ENCODE results near the gene DDX42. TPM values are rescaled to one million over a fixed set of nuclear protein-coding genes. Genes with fewer than 3 reads are reported as not detected.

The DDX42 gene
- polyA plus RNA-seq, 1 donor from 2014 or later = 115 TPM

GRCh38 chr17:63766754-63767153, 7.2 kb upstream of the DDX42 start:
- no peak for TF ChIP-seq EP300 (conservative IDR thresholded peaks at IDR 0.05; ENCODE audit: poor library complexity, severe bottlenecking)
- no peak for TF ChIP-seq RAD21 (conservative IDR thresholded peaks at IDR 0.05)
- H3K36me3 ChIP-seq (ENCODE audit: insufficient read depth, low read length) = no peaks in the 10 kb centered on the region

GRCh38 chr17:63768433-63768832, 5.5 kb upstream of the DDX42 start:
- H3K9ac ChIP-seq (ENCODE audit: low read length) = no peak overlapping the region

More at GRCh38 chr17:63766754-63767153, 7.2 kb upstream of the DDX42 start:
- no peaks in the 10 kb centered on the region for H4K20me1 ChIP-seq (ENCODE audit: insufficient read depth)
- no peak overlapping the region for H3K4me3 ChIP-seq (ENCODE audit: low read length)
- H3F3A ChIP-seq (ENCODE audit: insufficient read depth, low read length, poor library complexity, severe bottlenecking) = no peaks in the 10 kb centered on the region
- H3K27me3 ChIP-seq (ENCODE audit: insufficient read depth, low read depth, low read length) = no peaks in the 10 kb centered on the region
- no peaks in the 10 kb centered on the region for H3K9me2 ChIP-seq (ENCODE audit: insufficient read depth, low read length)
- no peak overlapping the region for H3K27ac ChIP-seq (ENCODE audit: low read length)
- H3K4me2 ChIP-seq (ENCODE audit: low read length) = no peak overlapping the region
- no peak overlapping the region for H2AFZ ChIP-seq (ENCODE audit: low read depth, low read length)
- H3K9me3 ChIP-seq (ENCODE audit: low read length) = no peaks in the 10 kb centered on the region
- no peak overlapping the region for H3K9ac ChIP-seq (ENCODE audit: low read length)
- peaks cover 38% of the 10 kb centered on the region for H3K79me2 ChIP-seq (replicated peaks; ENCODE audit: insufficient read depth, low read length)

More at GRCh38 chr17:63768433-63768832, 5.5 kb upstream of the DDX42 start:
- no peaks in the 10 kb centered on the region for H3K9me2 ChIP-seq (ENCODE audit: insufficient read depth, low read length)
- TF ChIP-seq EP300 (conservative IDR thresholded peaks at IDR 0.05; ENCODE audit: poor library complexity, severe bottlenecking) = no peak
- TF ChIP-seq RAD21 (conservative IDR thresholded peaks at IDR 0.05) = no peak
- no peak for TF ChIP-seq SMC3 (conservative IDR thresholded peaks at IDR 0.05; ENCODE audit: poor library complexity)
- no peak for TF ChIP-seq TAF1 (IDR thresholded peaks at IDR 0.05; ENCODE audit: low read depth)
- TF ChIP-seq REST (IDR thresholded peaks at IDR 0.05; ENCODE audit: borderline replicate concordance) = no peak
- no peak for TF ChIP-seq MXI1 (conservative IDR thresholded peaks at IDR 0.05; ENCODE audit: poor library complexity, severe bottlenecking)
- no peak for TF ChIP-seq CTCF (IDR thresholded peaks at IDR 0.05; ENCODE audit: poor library complexity, severe bottlenecking)
- TF ChIP-seq POLR2AphosphoS5 (IDR thresholded peaks at IDR 0.05) = no peak
- no peak for TF ChIP-seq EZH2 (IDR thresholded peaks at IDR 0.05; ENCODE audit: borderline replicate concordance, insufficient read depth, low read length, poor library complexity, severe bottlenecking)
- H4K20me1 ChIP-seq (ENCODE audit: insufficient read depth) = no peaks in the 10 kb centered on the region
- no peaks in the 10 kb centered on the region for H3F3A ChIP-seq (ENCODE audit: insufficient read depth, low read length, poor library complexity, severe bottlenecking)
- H3K9me3 ChIP-seq (ENCODE audit: low read length) = no peaks in the 10 kb centered on the region
- H3K4me2 ChIP-seq (ENCODE audit: low read length) = no peak overlapping the region
- H3K79me2 ChIP-seq (replicated peaks; ENCODE audit: insufficient read depth, low read length) = peaks cover 48% of the 10 kb centered on the region
- no peak overlapping the region for H3K4me3 ChIP-seq (ENCODE audit: low read length)
- H2AFZ ChIP-seq (ENCODE audit: low read depth, low read length) = no peak overlapping the region
- no peaks in the 10 kb centered on the region for H3K27me3 ChIP-seq (ENCODE audit: insufficient read depth, low read depth, low read length)
- no peaks in the 10 kb centered on the region for H3K36me3 ChIP-seq (ENCODE audit: insufficient read depth, low read length)
- H3K27ac ChIP-seq (ENCODE audit: low read length) = no peak overlapping the region
